Peyer's patch (tissue), 4 donors: ENCODE measurements around the gene CHN2. TPM values are rescaled to one million over a fixed set of nuclear protein-coding genes. Genes with fewer than 3 reads are reported as not detected.
A peak's percentile ranks its signal among the peaks of the same experiment; 100 is the strongest.

ENCODE experiments used
- DNase-seq, 3 donors: peaks; one replicate each; pipeline ENCODE4 v3.0.0-alpha.2; 2017 to 2019
- H3K27ac ChIP-seq, 4 donors: fragments of 200-600 bp; sonication (generic); one replicate each; pipeline ENCODE4 v1.5.1; 2016 to 2019
- H3K27me3 ChIP-seq, 2 donors: fragments of 200-600 bp; sonication (generic); one replicate each; pipeline ENCODE4 v1.5.1; 2019
- H3K36me3 ChIP-seq, 3 donors: fragments of 200-600 bp; sonication (generic); one replicate each; pipeline ENCODE4 v1.5.1; 2016 to 2019
- H3K4me1 ChIP-seq, 4 donors: fragments of 200-600 bp; sonication (generic); one replicate each; pipeline ENCODE4 v1.5.1; 2016 to 2019
- H3K4me3 ChIP-seq, 4 donors: fragments of 200-600 bp; sonication (generic); 1 replicate in 3 of 4; 2 replicates in 1 of 4; pipeline ENCODE4 v1.5.1; 2016 to 2019; ENCODE audit warnings: mild to moderate bottlenecking in 1 of 4
- H3K9me3 ChIP-seq, 4 donors: fragments of 200-600 bp; sonication (generic); one replicate each; pipeline ENCODE4 v1.5.1; 2016 to 2019; ENCODE audit warnings: mild to moderate bottlenecking in 1 of 4
- POLR2A ChIP-seq, 2 donors: fragments of 450-650 bp; IDR thresholded peaks; one replicate each; pipeline ENCODE4 v1.5.1; 2017; ENCODE audit warnings: antibody characterized with exemption in 2 of 2, mild to moderate bottlenecking in 2 of 2, moderate library complexity in 2 of 2
- total RNA-seq, 4 donors: library from RNA; depleted of rRNA; stranded (reverse); fragments of >200 nt; gene quantifications; one replicate each; pipeline ENCODE4 v1.1.0, GENCODE V29; 2016
- TF ChIP-seq, protein P1 (sequence below), 6 experiments: fragments of 450-650 bp in 4 of 6; fragments of 200-600 bp in 2 of 6; sonication (generic) in 1 of 6; IDR thresholded peaks; one replicate each; pipeline ENCODE4 v1.5.1; 2017 to 2019; ENCODE audit warnings: antibody characterized with exemption in 6 of 6, mild to moderate bottlenecking in 3 of 6, moderate library complexity in 1 of 6

Gene CHN2
- total RNA-seq, 4 donors from 2014 or later = 29.7 to 159 (median 120) TPM

DNA sequence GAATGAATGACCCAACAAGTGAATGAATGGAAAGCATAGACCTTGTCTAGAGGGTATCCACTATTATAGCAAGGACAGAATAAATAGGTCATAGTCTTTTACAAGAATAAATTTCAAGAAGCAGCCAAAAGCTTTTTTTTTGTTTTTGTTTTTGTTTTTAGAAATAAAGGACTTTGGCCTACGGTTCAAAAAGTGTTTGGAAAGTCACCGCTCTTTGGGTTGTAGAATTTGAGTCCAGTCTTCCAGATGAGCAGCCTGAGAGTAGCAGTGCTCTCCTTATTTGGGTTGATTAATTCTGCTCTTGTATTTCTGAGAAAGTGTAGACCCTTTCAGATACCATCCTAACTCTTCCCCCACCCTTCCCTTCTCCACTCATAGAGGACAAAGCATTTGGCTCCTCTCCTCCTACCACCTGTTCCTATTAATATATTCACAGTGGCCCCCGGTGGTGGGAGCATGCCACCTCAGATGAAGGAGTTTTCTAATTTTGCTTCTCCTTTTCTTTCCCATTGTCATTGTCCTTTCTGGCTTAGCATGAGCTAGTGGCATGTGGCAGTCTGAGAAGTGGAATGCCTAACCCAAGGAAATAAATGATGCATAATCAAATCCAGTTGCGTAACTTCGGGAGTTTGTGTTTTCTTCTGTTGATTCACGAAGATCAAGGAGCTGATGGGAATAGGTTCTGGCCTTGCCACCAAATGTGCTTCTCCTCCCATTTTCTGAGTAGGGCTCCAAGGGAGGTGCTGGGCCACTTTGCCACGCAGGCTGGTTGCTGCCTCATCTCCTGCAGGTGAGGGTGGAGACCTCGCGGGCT lies 114.7 kb downstream of the CHN2 start:
- Histone ChIP-seq H3K4me1 (no peaks in the 10 kb centered on the region), H3K27me3 (no peaks in the 10 kb centered on the region), H3K9me3 (no peaks in the 10 kb centered on the region), H3K36me3 (no peaks in the 10 kb centered on the region), H3K4me3 (no peak overlapping the region), H3K27ac (no peak overlapping the region)
- no peak for TF ChIP-seq POLR2A (IDR thresholded peaks at IDR 0.05)
- TF ChIP-seq, protein P1, sequence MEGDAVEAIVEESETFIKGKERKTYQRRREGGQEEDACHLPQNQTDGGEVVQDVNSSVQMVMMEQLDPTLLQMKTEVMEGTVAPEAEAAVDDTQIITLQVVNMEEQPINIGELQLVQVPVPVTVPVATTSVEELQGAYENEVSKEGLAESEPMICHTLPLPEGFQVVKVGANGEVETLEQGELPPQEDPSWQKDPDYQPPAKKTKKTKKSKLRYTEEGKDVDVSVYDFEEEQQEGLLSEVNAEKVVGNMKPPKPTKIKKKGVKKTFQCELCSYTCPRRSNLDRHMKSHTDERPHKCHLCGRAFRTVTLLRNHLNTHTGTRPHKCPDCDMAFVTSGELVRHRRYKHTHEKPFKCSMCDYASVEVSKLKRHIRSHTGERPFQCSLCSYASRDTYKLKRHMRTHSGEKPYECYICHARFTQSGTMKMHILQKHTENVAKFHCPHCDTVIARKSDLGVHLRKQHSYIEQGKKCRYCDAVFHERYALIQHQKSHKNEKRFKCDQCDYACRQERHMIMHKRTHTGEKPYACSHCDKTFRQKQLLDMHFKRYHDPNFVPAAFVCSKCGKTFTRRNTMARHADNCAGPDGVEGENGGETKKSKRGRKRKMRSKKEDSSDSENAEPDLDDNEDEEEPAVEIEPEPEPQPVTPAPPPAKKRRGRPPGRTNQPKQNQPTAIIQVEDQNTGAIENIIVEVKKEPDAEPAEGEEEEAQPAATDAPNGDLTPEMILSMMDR (IDR thresholded peaks at IDR 0.05) = peak in 3 of 6 experiments; percentile 26 to 33 (median 26)
- DNase-seq = no peak

DNA sequence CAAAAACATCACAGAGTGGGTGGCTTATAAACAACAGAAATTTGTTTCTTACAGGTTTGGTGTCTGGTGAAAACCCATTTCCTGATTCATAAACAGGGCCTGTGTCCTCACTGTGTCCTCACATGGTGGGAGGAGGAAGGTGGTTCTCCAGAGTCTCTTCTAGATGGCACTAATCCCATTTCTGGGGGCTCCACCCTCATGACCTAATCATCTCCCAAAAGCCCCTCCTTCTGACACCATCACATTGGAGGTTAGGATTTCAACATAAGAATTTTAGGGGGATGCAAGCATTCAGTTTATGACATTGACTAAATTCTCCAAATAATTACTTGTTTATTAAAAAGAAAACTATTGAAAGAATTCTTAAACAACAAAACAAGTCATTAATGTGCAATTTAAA lies 116.0 kb downstream of the CHN2 start:
- H3K36me3 ChIP-seq = no peaks in the 10 kb centered on the region
- no peak overlapping the region for H3K4me3 ChIP-seq
- no peaks in the 10 kb centered on the region for H3K27me3 ChIP-seq
- no peak overlapping the region for H3K27ac ChIP-seq
- no peaks in the 10 kb centered on the region for H3K4me1 ChIP-seq
- TF ChIP-seq, protein P1 (IDR thresholded peaks at IDR 0.05) = no peak
- H3K9me3 ChIP-seq = no peaks in the 10 kb centered on the region
- DNase-seq = no peak

DNA sequence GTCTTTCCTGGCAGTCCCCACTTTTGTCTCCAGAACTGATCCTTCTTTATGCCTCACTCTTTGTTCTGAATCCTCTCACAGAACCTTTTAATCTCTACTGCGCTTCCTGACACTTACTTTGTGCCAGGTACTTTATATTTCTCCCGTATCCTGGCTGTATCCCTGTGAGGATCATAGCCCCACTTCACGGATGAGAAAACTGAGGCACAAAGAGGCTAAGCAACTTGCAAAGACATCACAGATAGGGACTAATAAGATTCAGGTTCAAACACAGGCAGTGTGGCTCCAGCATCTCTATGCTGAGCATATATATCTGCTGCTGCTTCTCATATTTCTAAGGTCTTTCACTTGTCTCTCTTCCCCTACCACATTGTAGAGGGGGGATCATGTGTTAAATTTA lies 116.7 kb downstream of the CHN2 start:
- no peak for TF ChIP-seq POLR2A (IDR thresholded peaks at IDR 0.05)
- TF ChIP-seq, protein P1 (IDR thresholded peaks at IDR 0.05) = no peak

DNA sequence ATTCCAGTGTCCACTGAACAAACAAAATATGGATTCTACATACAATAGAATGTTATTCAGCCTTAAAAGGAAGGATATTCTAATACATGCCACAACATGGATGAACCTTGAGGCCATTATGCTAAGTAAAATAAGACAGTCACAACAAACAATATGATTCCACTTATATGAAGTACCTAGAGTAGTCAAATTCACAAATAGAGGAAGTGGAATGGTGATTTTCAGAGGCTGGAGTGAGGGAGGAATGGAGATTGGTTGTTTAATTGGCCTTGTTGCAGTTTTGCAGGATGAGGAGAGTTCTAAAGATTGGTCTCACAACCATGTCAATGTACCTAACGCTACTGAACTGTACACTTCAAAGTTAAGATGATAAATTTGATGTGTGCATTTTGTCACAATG lies 119.6 kb downstream of the CHN2 start:
- H3K27ac ChIP-seq = no peak overlapping the region
- no peaks in the 10 kb centered on the region for H3K27me3 ChIP-seq
- H3K4me1 ChIP-seq = no peaks in the 10 kb centered on the region
- TF ChIP-seq, protein P1 (IDR thresholded peaks at IDR 0.05) = no peak
- TF ChIP-seq POLR2A (IDR thresholded peaks at IDR 0.05) = no peak
- no peaks in the 10 kb centered on the region for H3K9me3 ChIP-seq
- H3K4me3 ChIP-seq = no peak overlapping the region
- H3K36me3 ChIP-seq = no peaks in the 10 kb centered on the region
- DNase-seq = no peak

More for the DNA sequence above, 116.7 kb downstream of the CHN2 start:
- H3K27me3 ChIP-seq = no peaks in the 10 kb centered on the region
- H3K9me3 ChIP-seq = no peaks in the 10 kb centered on the region
- H3K4me3 ChIP-seq = no peak overlapping the region
- H3K36me3 ChIP-seq = no peaks in the 10 kb centered on the region
- no peak for DNase-seq
- no peak overlapping the region for H3K27ac ChIP-seq
- no peaks in the 10 kb centered on the region for H3K4me1 ChIP-seq

DNA sequence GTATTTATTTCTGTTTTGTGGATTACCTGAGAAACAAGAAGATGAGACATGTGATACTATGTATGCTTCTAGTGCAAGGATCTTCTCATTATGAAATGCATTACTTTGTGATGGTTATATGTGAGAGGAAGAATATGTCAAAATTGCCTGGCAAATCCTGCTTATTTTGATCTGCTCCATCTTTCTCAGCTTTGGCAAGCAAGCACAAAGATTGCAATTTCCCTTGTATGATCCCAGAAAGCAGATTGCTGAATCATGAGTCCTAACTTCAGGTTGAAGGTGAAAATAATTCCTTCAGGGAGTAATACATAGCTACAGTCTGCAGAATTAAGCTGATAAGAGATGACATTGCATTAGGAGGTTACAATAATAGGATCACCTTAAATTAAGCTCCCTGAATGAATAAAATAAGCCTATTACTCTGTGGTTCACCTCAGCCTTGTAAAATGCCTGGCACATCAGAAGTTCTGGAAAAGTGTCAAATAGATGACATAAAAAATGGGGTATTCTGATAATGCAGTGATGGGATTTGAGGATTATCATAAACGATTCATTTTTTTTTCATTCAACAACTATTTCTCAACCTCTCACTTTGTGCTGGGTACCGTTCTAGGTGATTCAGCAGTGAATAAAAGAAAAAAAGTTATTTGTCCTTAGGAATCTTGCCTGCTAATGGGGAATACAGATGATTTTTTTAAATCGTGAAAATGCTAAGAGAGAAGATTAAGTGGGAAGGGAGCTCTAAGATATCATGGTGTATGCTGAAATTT lies 120.7 kb downstream of the CHN2 start:
- no peak for DNase-seq
- Histone ChIP-seq H3K27me3 (no peaks in the 10 kb centered on the region), H3K36me3 (no peaks in the 10 kb centered on the region), H3K9me3 (no peaks in the 10 kb centered on the region), H3K4me3 (no peak overlapping the region), H3K27ac (no peak overlapping the region), H3K4me1 (no peaks in the 10 kb centered on the region)
- no peak for TF ChIP-seq POLR2A (IDR thresholded peaks at IDR 0.05)
- TF ChIP-seq, protein P1 (IDR thresholded peaks at IDR 0.05) = no peak
